ENCODE results near the gene RIOX2.

Gene RIOX2

GRCh38 chr3:97970956-97971620 is 1.1 kb downstream of the RIOX2 start:
- TF ChIP-seq POLR2AphosphoS5 (IDR thresholded peaks at IDR 0.05; ENCODE audit: low read depth, low read length): no peak
- TF ChIP-seq SIN3A (IDR thresholded peaks at IDR 0.05; ENCODE audit: borderline replicate concordance, insufficient read depth, low read length): no peak
- TF ChIP-seq TAF1 (IDR thresholded peaks at IDR 0.05; ENCODE audit: borderline replicate concordance, insufficient read depth, low read length): no peak
- TF ChIP-seq REST (IDR thresholded peaks at IDR 0.05; ENCODE audit: insufficient read depth in 1 of 2, low read depth in 2 of 2, low read length in 2 of 2): no peak
- TF ChIP-seq FOXP2 (optimal IDR thresholded peaks at IDR 0.05; ENCODE audit: borderline replicate concordance, extremely low read depth, extremely low read length, insufficient read depth): no peak

- TF ChIP-seq REST (IDR thresholded peaks at IDR 0.05; ENCODE audit: insufficient read depth in 1 of 2, low read depth in 2 of 2, low read length in 2 of 2) (no peak), POLR2AphosphoS5 (IDR thresholded peaks at IDR 0.05; ENCODE audit: low read depth, low read length) (no peak), FOXP2 (optimal IDR thresholded peaks at IDR 0.05; ENCODE audit: borderline replicate concordance, extremely low read depth, extremely low read length, insufficient read depth) (no peak), SIN3A (IDR thresholded peaks at IDR 0.05; ENCODE audit: borderline replicate concordance, insufficient read depth, low read length) (no peak), TAF1 (IDR thresholded peaks at IDR 0.05; ENCODE audit: borderline replicate concordance, insufficient read depth, low read length) (no peak)
Measured at GRCh38 chr3:97970156-97970555, 2.1 kb downstream of the RIOX2 start.

GRCh38 chr3:97969541-97969940 is 2.7 kb downstream of the RIOX2 start:
- TF ChIP-seq FOXP2 (optimal IDR thresholded peaks at IDR 0.05; ENCODE audit: borderline replicate concordance, extremely low read depth, extremely low read length, insufficient read depth) (no peak), SIN3A (IDR thresholded peaks at IDR 0.05; ENCODE audit: borderline replicate concordance, insufficient read depth, low read length) (no peak), TAF1 (IDR thresholded peaks at IDR 0.05; ENCODE audit: borderline replicate concordance, insufficient read depth, low read length) (no peak), POLR2AphosphoS5 (IDR thresholded peaks at IDR 0.05; ENCODE audit: low read depth, low read length) (no peak), REST (IDR thresholded peaks at IDR 0.05; ENCODE audit: insufficient read depth in 1 of 2, low read depth in 2 of 2, low read length in 2 of 2) (no peak)

GRCh38 chr3:97968376-97968775 is 3.9 kb downstream of the RIOX2 start:
- TF ChIP-seq TAF1 (IDR thresholded peaks at IDR 0.05; ENCODE audit: borderline replicate concordance, insufficient read depth, low read length) (no peak), REST (IDR thresholded peaks at IDR 0.05; ENCODE audit: insufficient read depth in 1 of 2, low read depth in 2 of 2, low read length in 2 of 2) (no peak), SIN3A (IDR thresholded peaks at IDR 0.05; ENCODE audit: borderline replicate concordance, insufficient read depth, low read length) (no peak), POLR2AphosphoS5 (IDR thresholded peaks at IDR 0.05; ENCODE audit: low read depth, low read length) (no peak), FOXP2 (optimal IDR thresholded peaks at IDR 0.05; ENCODE audit: borderline replicate concordance, extremely low read depth, extremely low read length, insufficient read depth) (no peak)

All from PFSK-1 (cell line).